GM12891 (cell line): ENCODE data around the gene CSMD2.

Experiments used
- DNase-seq: peaks from one replicate; pipeline ENCODE4 v3.0.0; 2011; ENCODE audit warnings: low spot score; ENCODE audit not compliant: insufficient read length
- FAIRE-seq: peaks from 2 replicates; lab custom pipeline; 2011; peaks lifted over from hg19 to GRCh38; lab: Jason Lieb, UNC
- PAX5 ChIP-seq: IDR thresholded peaks from 2 replicates; pipeline ENCODE4 v1.6.1; 2011; ENCODE audit warnings: low read length, moderate library complexity, mild to moderate bottlenecking; ENCODE audit not compliant: insufficient read depth, severe bottlenecking
- POLR2A ChIP-seq: IDR thresholded peaks from 2 replicates; pipeline ENCODE4 v1.6.1; 2011; ENCODE audit warnings: low read depth, low read length, control low read depth
- POLR2AphosphoS5 ChIP-seq: IDR thresholded peaks from 2 replicates; pipeline ENCODE4 v1.6.1; 2011; ENCODE audit warnings: low read depth, low read length, control low read depth
- POU2F2 ChIP-seq: IDR thresholded peaks from 2 replicates; pipeline ENCODE4 v1.6.1; 2011; ENCODE audit warnings: low read depth, mild to moderate bottlenecking, control low read depth, low read length, moderate library complexity
- SPI1 ChIP-seq: IDR thresholded peaks from 2 replicates; pipeline ENCODE4 v1.6.1; 2011; ENCODE audit warnings: low read depth, low read length, control low read depth
- TAF1 ChIP-seq: IDR thresholded peaks from 2 replicates; pipeline ENCODE4 v1.6.1; 2011; ENCODE audit warnings: low read depth, low read length, control low read depth

Gene CSMD2

GRCh38 chr1:34162852-34163766 is 1.9 kb downstream of the CSMD2 start:
- DNase-seq: peak; percentile 56
- FAIRE-seq: no peak
- no peak for TF ChIP-seq POLR2AphosphoS5

GRCh38 chr1:34156739-34157138 is 8.3 kb downstream of the CSMD2 start:
- DNase-seq (no peak), FAIRE-seq (no peak)
- TF ChIP-seq POLR2A (no peak), SPI1 (no peak), POLR2AphosphoS5 (no peak), TAF1 (no peak), POU2F2 (no peak), PAX5 (no peak)

GRCh38 chr1:34155860-34156259 is 9.2 kb downstream of the CSMD2 start:
- TF ChIP-seq PAX5 (no peak), POU2F2 (no peak), POLR2A (no peak), SPI1 (no peak), TAF1 (no peak), POLR2AphosphoS5 (no peak)
- FAIRE-seq: no peak

GRCh38 chr1:34153246-34153645 is 11.8 kb downstream of the CSMD2 start:
- FAIRE-seq (no peak), DNase-seq (no peak)
- TF ChIP-seq POLR2A (no peak), POU2F2 (no peak), PAX5 (no peak), TAF1 (no peak), SPI1 (no peak), POLR2AphosphoS5 (no peak)

More at GRCh38 chr1:34155860-34156259, 9.2 kb downstream of the CSMD2 start:
- DNase-seq: no peak

GRCh38 chr1:34149501-34149900 is 15.5 kb downstream of the CSMD2 start:
- FAIRE-seq (no peak), DNase-seq (no peak)
- TF ChIP-seq POU2F2 (no peak), POLR2AphosphoS5 (no peak)

GRCh38 chr1:34147301-34147700 is 17.7 kb downstream of the CSMD2 start:
- TF ChIP-seq POU2F2: no peak
- no peak for TF ChIP-seq POLR2A
- no peak for TF ChIP-seq SPI1
- no peak for TF ChIP-seq PAX5
- TF ChIP-seq POLR2AphosphoS5: no peak
- TF ChIP-seq TAF1: no peak
- FAIRE-seq (no peak), DNase-seq (no peak)

- DNase-seq (no peak), FAIRE-seq (no peak)
- TF ChIP-seq POU2F2: no peak
- TF ChIP-seq POLR2AphosphoS5: no peak
- no peak for TF ChIP-seq POLR2A
- no peak for TF ChIP-seq SPI1
- no peak for TF ChIP-seq PAX5
- no peak for TF ChIP-seq TAF1
Measured at GRCh38 chr1:34144766-34145165, 20.3 kb downstream of the CSMD2 start.

GRCh38 chr1:34143975-34144374 is 21.1 kb downstream of the CSMD2 start:
- no peak for TF ChIP-seq POLR2A
- no peak for TF ChIP-seq POLR2AphosphoS5
- no peak for TF ChIP-seq TAF1
- TF ChIP-seq PAX5: no peak
- DNase-seq: no peak
- no peak for FAIRE-seq

GRCh38 chr1:34140011-34140676 is 24.9 kb downstream of the CSMD2 start:
- FAIRE-seq (no peak), DNase-seq (no peak)
- TF ChIP-seq SPI1 (peak; percentile 88), PAX5 (no peak)

- no peak for TF ChIP-seq POLR2A
- no peak for TF ChIP-seq POU2F2
- no peak for TF ChIP-seq TAF1
- no peak for FAIRE-seq
- DNase-seq: no peak
Measured at GRCh38 chr1:34137411-34137810, 27.6 kb downstream of the CSMD2 start.
